GM11168 (cell line): ENCODE results near the gene KRT80.
"Not testable (repeated sequence)": the region's sequence is repeated elsewhere in the genome, so short reads cannot be mapped to it uniquely, and the experiment has no call there.

Source experiments
- in situ Hi-C: fragments of 300-500 bp; cut with MboI; formaldehyde crosslinking; loops from one replicate; pipeline ENCODE4 v1.12.0; 2022; ENCODE audit warnings: low sequenced_read_pairs; ENCODE audit not compliant: unreplicated experiment

Gene KRT80

DNA sequence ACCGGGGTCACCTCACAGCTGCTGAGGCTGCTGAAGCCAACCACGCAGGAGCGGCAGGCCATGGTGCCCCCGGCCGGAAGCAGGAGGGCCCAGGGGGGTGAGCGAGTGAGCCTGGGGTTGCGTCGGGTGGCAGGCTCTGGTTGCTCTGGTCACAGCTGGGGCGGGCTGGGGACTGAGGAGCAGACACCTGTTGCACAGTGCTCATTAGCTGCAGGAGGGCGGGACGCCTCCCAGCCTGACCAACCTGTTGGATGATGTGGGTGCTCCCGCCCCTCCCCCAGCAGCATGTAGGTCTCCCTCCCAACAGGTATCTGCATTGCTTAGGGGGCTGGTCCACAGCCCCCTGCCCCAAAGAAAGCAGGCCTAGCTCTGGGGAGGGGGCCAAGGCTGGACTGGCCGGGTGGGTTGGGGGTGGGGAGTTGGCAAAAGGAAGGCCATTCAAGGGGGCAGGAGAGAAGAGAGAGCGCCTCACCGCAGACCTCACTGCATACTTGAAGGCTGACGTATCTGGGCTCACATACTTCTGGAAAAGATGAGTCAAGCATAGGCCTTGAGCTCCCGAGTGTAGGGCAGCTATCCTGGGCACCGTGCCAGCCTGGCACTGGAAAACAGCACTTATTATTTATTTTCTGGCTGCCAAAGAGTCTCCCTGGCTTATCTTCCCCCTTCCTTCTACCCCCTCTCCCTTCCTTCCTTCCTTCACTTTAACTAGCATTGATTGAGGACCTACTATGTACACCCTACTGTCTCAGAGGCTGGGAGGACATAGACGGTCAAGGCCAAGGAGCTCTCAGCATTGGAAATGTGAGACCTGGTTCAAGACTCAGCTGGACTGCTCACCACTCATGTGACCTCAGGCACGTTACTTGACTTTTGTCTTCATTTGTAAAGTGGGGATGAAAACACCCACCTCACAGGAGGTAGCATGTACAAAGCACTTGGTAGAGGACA lies at the start of gene KRT80:
TSS of gene KRT80 (minus strand) at position 174 of the 951 bp plus-strand sequence. CDS start at position 62, 112 bp downstream.
- in situ Hi-C loops, result no loop called here

DNA sequence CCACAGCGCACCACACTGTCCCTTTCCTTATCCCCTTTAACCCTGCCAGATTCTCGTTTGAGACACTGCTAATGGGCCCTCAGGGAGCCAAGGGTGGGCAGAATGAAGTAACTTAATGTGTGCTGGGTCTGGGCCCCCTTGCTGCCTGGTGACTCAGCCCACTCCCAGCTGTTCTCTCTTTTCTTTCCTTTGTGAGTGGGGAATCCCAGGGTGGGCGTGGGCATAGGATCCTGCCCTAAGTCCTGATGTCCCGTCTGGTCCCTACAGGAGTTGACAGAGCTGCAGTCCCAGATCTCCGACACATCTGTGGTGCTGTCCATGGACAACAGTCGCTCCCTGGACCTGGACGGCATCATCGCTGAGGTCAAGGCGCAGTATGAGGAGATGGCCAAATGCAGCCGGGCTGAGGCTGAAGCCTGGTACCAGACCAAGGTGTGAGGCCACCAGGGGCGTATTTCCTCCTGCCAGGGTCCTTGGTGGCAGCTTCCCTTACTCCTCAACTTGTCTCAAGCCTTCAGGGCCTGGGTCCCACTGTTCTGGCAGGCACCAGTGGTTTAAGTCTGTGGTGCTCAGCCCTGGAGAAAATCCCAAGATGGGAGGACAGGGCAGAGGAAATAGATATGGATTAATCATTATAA lies 49.5 kb upstream of the KRT80 start:
- in situ Hi-C loops, result no loop called here

DNA sequence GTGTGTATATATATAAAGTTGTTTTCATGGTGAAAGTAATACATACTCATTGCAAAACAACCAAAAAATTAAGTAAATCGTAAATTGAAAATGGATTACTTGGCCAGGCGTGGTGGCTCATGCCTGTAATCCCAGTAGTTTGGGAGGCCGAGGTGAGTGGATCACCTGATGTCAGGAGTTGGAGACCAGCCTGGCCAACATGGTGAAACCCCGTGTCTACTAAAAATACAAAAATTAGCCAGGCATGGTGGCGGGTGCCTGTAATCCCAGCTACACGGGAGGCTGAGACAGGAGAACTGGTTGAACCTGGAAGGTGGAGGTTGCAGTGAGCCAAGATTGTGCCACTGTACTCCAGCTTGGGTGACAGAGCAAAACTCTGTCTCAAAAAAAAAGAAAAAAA lies 48.4 kb upstream of the KRT80 start:
- in situ Hi-C loops, result not testable (repeated sequence)

DNA sequence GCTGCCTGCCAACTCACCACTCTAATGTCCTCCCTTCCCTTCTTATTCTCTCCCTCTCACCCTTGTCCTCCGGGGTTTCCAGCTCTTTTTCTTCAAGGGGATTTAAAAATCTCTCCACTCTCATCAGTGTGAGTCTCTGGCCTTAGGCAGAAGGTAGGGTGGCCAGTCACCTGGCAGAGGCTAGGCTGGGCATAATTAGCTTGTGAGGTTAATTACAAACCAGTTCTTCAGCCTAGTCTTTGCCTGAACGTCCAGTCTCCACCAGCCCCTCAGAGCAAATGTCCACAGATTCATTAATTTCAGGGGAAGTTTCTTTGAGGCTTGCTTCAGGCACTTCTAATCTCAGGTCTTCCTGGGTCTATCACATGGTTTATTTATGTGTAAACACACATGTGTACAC lies 48.0 kb upstream of the KRT80 start:
- in situ Hi-C loops, result no loop called here

DNA sequence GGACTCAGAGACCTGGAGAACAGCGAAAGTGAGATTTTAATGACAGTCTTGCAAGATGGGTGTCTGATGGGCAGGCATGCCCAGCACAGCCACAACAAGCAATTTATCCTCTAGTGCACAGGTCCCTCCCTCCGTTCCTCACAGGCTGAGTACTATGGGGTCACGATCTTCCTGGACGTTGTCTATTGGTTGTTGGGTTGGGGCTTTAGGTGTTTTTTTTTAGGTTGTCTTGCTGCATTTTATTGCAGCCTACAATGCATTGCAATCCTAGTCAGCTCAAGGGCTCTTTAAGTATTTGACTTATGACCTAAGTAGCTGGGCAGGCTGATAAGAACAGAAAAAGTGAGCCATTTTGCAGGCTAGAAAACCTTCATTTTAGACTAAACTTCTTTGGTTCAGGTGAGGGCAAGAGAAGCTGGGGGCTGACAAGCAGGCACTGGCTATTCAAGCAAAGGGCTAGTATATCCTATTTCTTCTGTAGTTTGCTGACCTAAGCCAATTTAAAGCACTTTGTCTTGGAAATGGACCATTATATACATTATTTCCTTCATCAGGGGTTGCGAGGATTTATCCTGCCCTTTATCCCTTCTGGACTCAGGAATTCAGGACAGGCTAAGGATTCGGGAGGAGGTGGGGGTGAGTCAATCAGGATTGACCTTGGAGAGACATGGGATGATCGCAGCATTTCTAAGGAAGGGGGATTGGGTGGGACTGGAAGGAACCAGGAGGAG lies 47.3 kb upstream of the KRT80 start:
- in situ Hi-C loops, result no loop called here

DNA sequence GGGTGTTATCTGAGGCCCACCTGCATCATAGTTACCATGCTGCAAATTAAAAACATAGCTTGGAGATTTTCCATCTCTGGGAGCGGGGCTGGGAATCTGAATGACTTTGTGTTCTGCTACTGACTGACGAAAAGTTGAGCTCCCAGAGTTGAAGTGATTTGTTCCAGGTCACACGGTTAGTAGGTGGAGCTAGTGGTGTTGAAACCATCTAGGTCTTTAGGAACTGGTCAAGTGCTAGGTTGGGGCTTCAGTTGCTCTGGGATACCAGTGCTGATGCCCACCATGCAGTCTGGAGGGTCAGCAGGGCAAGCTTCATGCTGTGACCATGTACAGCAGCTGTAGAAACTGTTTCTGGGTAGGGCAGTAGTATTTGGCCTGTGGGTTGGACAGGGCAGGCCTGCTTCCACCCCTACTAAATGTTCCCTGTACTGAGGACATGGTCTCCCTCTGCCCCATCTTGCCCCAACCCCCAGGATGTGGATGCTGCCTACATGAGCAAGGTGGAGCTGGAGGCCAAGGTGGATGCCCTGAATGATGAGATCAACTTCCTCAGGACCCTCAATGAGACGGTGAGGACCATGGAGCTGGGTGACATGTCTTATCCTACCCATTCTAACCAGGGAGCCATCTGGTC lies 46.5 kb upstream of the KRT80 start:
- in situ Hi-C loops, result no loop called here

DNA sequence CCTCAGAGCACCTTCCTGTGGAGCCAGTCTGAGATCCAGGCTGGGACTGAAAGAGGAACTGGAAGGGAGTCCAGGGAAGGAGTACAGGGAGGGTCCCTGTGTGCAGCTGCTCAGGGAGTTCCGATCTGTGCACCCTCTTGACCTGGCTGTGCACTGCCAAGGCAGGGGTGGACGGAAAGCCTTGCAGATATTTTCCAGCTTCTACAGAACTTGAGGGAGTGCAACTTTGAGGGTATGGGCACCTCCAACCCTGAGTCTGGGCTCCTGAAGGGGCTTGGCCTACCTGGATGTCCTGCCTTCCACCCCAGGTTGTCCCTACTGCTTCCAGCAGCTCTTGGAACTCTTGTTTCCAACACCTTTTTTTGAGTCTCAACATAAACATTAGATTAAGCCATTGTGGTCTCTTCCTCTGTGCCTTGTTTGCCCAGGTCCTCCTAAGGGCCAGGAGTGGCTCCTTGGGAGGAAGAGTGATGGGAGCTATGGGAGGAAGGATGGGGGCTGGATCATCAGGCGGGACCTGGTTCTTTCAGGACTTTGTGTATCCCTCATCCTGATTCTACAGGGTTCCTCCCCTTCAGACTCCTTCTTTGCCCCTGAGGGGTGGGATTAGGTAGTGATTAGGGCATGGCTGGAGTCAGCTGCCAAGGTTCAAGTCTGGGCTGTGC lies 44.7 kb upstream of the KRT80 start:
- in situ Hi-C loops, result no loop called here

DNA sequence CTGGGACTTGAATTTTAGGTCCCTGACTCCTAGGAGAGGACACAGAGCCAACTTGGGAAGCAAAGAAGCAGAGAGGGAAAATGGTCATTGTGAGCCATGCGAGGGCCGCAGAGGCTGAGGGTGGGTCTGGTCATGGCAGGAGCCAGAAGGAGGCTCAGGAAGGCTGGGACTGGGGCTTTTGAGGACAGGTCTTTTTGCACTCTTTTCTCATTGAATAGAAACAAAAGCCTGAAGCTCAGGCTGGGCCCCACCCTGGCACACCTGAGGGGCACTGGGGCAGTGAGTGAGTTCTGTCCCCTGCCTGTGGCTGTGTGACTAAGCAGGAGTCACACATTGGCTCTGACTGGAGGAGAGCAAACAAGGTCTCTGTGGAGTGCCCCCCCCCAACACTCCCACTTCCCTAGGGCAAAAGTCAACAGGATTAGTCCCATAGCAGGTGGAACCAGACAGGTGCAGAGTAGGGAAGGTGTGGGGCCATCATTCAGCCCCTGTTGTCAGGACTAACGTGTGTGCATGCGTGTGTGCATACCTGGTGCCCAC lies 44.1 kb upstream of the KRT80 start:
- in situ Hi-C loops, result no loop called here

DNA sequence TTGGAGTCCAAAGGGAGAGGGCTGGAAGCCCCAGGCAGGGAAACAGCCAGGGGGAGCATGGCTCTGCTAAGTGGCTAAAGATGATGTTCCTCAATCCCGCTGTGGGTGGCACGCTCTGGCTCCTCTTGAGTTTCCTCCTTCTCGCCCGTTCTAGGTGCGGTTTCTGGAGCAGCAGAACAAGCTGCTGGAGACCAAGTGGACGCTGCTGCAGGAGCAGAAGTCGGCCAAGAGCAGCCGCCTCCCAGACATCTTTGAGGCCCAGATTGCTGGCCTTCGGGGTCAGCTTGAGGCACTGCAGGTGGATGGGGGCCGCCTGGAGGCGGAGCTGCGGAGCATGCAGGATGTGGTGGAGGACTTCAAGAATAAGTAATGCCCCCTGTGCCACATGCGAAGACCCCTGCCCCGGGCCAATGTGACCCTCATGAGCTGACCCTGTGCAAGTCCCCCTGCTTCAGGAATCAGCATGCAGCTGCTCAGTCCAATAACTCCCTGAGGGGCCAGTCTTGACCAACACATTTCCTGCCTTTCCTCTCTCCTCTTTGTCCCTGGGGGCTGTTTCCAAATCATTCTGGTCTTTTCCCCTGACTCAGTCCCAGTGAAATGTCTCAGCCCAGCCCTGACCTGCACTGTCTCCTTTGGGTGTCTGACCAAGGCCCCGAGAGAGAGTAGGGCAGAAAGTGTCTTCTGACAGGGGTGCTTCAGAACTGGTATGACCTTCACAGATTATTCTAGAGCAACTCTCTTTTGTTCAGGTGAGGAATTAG lies 43.4 kb upstream of the KRT80 start:
- in situ Hi-C loops, result no loop called here

DNA sequence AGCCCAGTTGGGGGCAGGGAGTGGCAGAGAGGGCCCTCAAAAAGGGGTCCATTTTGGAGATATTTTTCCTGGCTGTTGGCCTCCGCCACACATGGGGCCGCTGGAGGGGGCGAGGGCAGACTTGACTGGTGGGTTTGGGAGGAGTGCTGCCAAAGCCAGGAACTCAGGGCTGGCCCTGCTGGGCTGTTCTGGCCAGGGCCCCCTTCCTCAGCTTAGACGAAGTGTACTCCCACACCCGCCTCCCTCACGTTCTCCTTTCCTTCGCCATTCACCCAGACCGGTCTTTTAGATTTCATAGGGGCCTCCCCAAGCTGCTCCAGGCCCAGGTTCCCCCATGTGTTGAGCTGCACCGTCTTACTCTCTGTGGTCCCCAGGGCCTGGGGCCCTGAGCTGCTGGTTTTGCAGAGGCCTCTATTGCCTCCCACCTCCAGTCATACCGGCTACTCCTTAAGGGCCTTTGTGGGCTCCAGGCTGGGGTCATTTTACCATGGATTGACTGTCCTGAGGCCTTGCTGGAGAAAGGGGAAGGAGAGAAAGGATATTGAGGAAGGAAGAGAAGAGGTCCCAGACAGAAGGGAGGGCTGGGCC lies 42.5 kb upstream of the KRT80 start:
- in situ Hi-C loops, result no loop called here

DNA sequence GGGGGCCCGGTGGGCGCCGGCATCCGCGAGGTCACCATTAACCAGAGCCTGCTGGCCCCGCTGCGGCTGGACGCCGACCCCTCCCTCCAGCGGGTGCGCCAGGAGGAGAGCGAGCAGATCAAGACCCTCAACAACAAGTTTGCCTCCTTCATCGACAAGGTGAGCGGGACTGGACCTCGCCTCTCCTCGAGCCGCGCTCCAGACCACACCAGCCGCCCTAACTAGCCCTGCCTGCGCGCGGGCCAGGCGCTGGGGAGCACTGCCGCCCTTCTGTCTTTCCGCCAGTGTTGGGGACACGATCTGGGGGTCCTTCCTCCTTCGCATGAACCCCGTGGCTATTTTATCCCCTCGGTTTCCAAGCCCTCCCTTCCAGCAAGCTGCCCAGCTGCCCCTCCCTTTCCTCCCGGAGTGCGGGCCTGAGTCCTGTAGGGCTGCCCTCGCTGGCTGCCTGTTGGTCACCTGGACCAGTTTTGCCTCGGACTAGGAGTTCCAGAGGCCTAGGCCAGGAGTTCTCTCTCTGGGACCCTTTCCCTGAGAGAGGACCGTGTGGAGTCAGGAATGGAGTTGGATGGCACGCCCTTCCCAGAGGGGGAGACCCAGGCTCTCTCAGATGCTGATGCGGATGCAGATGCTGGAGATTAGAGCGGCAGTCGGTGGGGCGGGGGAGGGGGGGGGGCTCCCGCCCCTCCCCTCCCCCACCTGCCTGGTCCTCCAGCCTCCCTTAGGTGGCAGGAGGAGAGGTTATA lies 41.8 kb upstream of the KRT80 start:
- in situ Hi-C loops, result no loop called here

DNA sequence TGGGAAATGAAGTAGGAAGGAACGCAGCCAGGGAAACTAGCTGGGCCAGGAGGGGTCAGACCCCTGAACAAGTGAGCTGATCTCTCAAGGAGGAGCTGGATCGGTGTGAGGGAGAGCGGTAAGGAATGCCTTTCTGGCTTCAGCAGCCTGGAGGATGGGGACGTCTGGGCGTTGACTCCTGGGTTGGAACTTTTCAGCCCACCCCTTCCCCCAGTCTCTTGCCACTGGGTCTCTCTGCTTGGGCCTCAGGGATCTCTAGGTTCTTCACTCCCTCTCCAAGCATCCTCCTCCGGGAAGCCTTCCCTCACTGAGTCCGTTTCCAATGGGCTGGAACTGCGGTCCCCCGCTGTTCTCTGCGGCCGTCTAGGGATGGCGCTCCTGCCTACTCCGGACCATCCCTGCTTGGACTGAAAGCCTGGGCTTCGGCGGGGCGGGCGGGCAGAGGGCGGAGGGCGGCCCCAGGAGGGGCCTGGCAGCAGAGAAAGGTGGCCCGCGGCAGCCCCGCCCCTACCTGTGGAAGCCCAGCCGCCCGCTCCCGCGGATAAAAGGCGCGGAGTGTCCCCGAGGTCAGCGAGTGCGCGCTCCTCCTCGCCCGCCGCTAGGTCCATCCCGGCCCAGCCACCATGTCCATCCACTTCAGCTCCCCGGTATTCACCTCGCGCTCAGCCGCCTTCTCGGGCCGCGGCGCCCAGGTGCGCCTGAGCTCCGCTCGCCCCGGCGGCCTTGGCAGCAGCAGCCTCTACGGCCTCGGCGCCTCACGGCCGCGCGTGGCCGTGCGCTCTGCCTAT lies 41.1 kb upstream of the KRT80 start, which contains the start of gene KRT7:
TSS of gene KRT7 (plus strand) at position 570 of the 788 bp plus-strand sequence. CDS start at position 624, 54 bp downstream.
- in situ Hi-C loops, result no loop called here

DNA sequence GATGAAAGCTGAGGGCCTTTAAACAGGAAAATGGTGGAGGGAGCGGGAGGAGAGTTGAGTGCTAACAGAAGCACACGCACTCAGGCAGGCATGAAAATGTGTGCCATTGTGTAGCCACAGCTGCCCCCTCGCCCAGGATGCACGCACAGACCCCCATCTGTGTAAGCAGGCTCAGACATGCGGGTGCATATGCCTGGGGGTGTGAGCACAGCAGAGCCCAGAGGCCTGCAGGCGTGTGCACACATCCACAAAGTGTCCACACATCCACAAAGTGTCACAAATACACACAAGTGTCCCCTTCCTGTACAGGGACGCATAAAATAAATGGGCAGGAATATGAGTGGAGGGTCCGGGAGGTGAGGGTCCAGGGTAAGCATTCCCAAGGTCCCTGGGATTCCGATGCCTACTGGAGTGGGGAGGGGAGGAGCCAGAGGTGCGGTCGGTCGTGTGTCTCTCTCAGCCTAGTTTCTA lies 40.4 kb upstream of the KRT80 start:
- in situ Hi-C loops, result no loop called here

DNA sequence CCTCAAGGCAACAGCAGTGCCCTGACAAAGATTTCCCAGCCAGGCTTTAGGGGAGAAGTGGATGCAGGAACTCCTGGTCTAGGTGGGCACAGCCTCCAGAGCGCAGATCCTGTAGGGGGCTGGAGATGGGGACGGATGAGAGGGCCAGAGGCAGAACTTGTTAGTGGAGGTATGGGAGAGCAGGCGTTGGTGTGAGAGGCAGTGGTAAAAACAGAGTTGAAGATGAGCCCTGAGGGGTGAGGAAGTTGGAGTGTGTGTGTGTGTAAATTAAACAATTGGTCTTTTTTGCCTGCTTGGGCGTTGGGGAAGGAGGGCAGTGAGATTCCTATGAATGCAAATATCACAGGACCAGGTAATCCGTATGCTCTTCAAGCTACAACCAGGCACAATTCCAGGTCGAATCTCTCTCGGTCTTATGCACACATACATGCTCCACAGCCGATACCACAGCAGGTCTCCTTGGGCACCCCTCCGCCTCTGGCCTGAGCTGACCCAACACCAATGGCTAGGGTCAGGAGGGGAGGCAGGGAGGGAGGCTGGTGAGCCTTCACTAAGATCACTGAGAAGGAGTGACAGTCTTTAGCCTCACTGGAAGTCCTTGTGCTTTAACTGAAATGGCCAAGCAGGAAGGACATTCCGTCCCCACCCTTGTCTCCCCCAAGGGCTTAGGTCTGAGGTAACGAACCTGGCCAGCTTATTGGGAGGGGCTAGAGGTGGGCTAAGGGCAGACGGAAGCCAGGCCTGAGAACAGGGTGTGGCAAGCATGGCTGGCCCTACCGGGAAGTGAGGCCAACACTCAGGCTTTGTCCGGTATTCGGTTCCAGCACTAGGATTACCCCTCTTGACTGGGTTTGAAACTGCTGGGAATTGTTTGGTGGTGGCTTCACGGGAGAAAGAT lies 39.7 kb upstream of the KRT80 start:
- in situ Hi-C loops, result no loop called here

DNA sequence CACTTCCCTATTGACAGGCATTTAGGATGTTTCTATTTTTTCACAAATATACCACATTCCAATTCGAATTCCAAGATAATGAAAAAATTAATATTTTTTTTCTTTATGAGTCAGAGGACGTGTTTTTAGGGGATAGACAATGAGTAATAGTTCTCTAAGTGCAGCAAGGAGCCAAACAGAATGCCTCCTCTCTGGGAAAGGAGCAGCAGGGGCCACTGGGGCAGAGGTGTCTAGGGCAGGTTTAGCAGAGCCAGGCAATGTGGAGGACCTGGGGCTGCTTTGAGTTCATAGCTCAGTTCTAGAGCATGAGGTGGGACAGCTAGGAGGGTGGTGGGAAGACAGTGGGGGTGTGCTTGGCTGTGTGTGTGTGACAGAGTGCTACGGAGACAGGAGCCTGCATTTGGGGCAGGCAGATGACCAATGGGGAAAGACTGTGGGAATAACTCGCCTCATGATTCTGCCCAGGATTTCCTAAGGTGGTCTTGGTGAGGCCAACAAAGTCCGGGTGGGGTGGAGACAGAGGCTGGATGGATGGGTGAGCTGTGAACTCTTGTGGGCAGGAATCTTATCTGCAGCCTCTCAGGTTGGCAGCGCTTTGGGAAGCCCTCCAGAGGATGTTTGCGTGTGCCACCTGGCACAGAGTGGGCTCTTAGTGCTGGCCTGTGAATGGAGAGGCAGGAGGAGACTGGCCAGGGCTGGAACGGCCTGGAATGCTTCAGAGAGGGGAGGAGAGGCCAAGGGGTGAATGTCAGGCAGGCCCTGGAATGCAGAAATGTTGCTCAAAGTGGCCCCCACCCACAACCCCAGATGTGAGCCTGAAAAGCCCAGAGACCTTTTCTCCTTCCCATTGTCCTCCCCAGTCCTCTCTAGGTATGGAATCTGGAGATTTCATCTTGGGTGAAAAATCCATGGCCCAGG lies 38.8 kb upstream of the KRT80 start:
- in situ Hi-C loops, result no loop called here
